ENCODE measurements around the gene EVI5. TPM values are rescaled to one million over a fixed set of nuclear protein-coding genes. Genes with fewer than 3 reads are reported as not detected.
"Not testable (repeated sequence)": the region's sequence is repeated elsewhere in the genome, so short reads cannot be mapped to it uniquely, and the experiment has no call there.

The EVI5 gene
- total RNA-seq, 1 donor from 2014 or later = 25.8 TPM

DNA sequence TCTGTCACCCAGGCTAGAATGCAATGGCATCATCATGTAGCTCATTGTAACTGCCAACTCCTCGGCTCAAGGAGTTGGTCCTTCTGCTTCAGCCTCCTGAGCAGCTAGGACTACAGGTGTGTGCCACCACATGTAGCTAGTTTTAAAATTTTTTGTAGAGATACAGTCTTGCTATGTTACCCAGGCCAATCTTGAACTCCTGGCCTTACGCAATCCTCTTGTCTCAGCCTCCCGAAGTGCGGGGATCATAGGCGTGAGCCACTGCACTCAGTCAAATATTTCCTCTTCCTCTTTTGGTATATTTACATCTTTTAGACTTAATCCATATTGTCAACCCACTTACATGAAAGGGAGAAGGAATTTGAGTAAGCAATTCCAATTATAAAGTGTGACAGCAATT lies 121.1 kb downstream of the EVI5 start:
- Mint-ChIP-seq H3K36me3 (ENCODE audit: low read depth) (no peaks in the 10 kb centered on the region), H3K4me3 (no peak overlapping the region), H3K27me3 (peaks cover 8% of the 10 kb centered on the region), H3K4me1 (no peaks in the 10 kb centered on the region), H3K9me3 (peaks cover 8% of the 10 kb centered on the region), H3K27ac (no peak overlapping the region)
- intact Hi-C loops (cut with micrococcal nuclease) = no loop called here
- no peak for DNase-seq

DNA sequence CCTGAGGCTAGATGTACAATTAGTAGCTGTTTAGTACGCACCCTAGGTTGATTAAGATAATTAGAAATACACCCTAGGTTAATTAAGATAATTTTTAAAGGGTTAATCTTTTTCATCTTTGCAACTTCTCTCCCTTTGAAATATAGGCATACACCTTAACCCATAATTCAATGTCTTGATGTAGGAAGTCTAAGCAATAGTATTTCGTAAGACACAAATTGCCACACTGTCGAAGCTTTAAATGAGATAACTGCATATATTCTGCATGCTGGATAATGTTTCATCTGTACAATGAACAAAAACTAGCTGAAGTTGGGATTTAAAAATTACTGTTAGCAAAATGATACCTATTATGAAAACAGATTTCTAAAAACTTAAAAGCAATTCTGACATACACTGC lies 122.9 kb downstream of the EVI5 start:
- no peak overlapping the region for H3K4me3 Mint-ChIP-seq

GRCh38 chr1:92657701-92658100 lies 127.2 kb downstream of the EVI5 start:
- no peak for DNase-seq
- intact Hi-C loops (cut with micrococcal nuclease) = no loop called here
- H3K27me3 Mint-ChIP-seq = peaks cover 20% of the 10 kb centered on the region
- H3K4me3 Mint-ChIP-seq = no peak overlapping the region
- peaks cover 5% of the 10 kb centered on the region for H3K36me3 Mint-ChIP-seq (ENCODE audit: low read depth)
- H3K9me3 Mint-ChIP-seq = peaks cover 44% of the 10 kb centered on the region
- H3K4me1 Mint-ChIP-seq = no peaks in the 10 kb centered on the region
- no peak overlapping the region for H3K27ac Mint-ChIP-seq

More for the DNA sequence above, 122.9 kb downstream of the EVI5 start:
- no peaks in the 10 kb centered on the region for H3K4me1 Mint-ChIP-seq
- no peak for DNase-seq
- intact Hi-C loops (cut with micrococcal nuclease) = no loop called here
- H3K9me3 Mint-ChIP-seq = peaks cover 18% of the 10 kb centered on the region
- H3K27me3 Mint-ChIP-seq = peaks cover 15% of the 10 kb centered on the region
- H3K36me3 Mint-ChIP-seq (ENCODE audit: low read depth) = no peaks in the 10 kb centered on the region
- no peak overlapping the region for H3K27ac Mint-ChIP-seq

DNA sequence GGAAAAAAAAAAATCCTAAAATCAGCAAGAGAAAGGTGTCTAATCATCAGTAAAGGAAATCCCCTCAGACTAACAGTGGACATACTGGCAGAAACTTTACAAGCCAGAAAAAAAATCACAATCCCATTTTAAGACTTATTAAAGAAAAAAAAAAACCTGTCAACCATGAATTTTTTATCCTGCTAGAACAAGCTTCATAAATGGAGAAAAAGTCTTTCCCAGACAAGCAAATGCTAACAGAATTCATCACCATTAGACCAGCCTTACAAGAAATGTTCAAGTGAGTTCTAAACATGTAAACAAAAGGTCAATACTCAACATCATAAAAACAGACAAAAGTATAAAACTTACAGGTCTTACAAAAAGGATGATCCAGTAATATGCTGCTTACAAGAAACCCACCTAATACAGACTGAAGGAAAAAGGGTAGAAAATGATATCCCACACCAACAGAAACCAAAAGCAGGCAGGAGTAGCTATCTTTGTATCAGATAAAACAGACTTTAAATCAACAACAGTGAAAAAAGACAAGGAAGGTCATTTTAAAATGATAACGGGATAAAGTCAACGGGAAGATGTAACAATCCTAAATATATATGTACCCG lies 129.6 kb downstream of the EVI5 start:
- H3K27ac Mint-ChIP-seq = no peak overlapping the region
- peaks cover 5% of the 10 kb centered on the region for H3K36me3 Mint-ChIP-seq (ENCODE audit: low read depth)
- peaks cover 19% of the 10 kb centered on the region for H3K27me3 Mint-ChIP-seq
- intact Hi-C loops (cut with micrococcal nuclease) = no loop called here
- H3K9me3 Mint-ChIP-seq = peaks cover 48% of the 10 kb centered on the region
- no peak for DNase-seq
- no peaks in the 10 kb centered on the region for H3K4me1 Mint-ChIP-seq
- H3K4me3 Mint-ChIP-seq = no peak overlapping the region

GRCh38 chr1:92653605-92654381 lies 131.1 kb downstream of the EVI5 start:
- no peaks in the 10 kb centered on the region for H3K4me1 Mint-ChIP-seq
- no peak overlapping the region for H3K27ac Mint-ChIP-seq
- intact Hi-C loops (cut with micrococcal nuclease) = no loop called here
- no peak overlapping the region for H3K4me3 Mint-ChIP-seq
- peaks cover 5% of the 10 kb centered on the region for H3K36me3 Mint-ChIP-seq (ENCODE audit: low read depth)
- DNase-seq = no peak
- H3K27me3 Mint-ChIP-seq = peaks cover 12% of the 10 kb centered on the region
- H3K9me3 Mint-ChIP-seq = peaks cover 40% of the 10 kb centered on the region

DNA sequence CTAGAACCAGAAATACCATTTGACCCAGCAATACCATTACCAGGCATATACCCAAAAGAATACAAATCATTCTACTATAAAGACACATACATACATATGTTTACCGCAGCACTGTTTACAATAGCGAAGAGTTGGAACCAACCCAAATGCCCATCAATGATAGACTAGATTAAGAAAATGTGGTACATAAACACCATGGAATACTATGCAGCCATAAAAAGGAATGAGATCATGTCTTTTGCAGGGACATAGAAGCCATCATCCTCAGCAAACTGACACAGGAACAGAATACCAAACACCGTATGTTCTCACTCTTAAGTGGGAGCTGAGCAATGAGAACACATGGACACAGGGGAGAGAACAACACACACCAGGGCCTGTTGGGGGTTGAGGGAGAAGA lies 144.2 kb downstream of the EVI5 start:
- H3K4me3 Mint-ChIP-seq; H3K27ac Mint-ChIP-seq; DNase-seq; intact Hi-C loops (cut with micrococcal nuclease); H3K36me3 Mint-ChIP-seq (ENCODE audit: low read depth); H3K4me1 Mint-ChIP-seq: not testable (repeated sequence)
- H3K9me3 Mint-ChIP-seq = peaks cover 10% of the 10 kb centered on the region
- H3K27me3 Mint-ChIP-seq = peaks cover 24% of the 10 kb centered on the region

DNA sequence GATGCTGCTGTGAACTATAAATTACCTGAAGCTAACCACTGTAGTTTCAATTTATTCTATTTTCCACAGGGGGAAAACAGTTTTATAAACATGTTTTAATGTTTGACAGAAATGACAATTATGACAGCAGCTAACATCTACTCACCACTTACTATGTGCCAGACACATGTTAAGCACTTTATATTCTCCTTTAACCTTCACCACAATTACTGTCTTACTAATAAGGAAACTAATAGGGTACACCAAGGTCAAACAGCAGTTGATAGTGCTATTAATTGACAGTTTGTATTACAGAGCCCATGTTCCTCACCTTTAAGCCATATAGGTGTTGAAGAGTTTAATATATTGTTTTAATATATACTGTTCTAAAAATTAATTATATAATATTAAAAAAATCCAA lies 146.4 kb downstream of the EVI5 start:
- no peaks in the 10 kb centered on the region for H3K4me1 Mint-ChIP-seq
- intact Hi-C loops (cut with micrococcal nuclease) = no loop called here

DNA sequence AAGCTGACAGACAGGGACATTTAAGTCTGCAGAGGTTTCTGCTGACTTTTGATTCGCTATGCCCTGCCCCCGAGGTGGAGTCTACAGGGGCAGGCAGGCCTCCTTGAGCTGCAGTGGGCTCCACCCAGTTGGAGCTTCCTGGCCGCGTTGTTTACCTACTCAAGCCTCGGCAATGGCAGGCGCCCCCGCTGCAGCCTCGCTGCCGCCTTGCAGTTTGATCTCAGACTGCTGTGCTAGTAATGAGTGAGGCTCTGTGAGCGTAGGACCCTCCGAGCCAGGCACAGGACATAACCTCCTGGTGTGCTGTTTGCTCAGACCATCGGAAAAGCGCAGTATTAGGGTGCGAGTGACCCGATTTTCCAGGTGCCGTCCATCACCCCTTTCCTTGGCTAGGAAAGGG lies 149.7 kb downstream of the EVI5 start:
- H3K4me1 Mint-ChIP-seq; H3K27ac Mint-ChIP-seq; H3K4me3 Mint-ChIP-seq; H3K9me3 Mint-ChIP-seq; H3K36me3 Mint-ChIP-seq (ENCODE audit: low read depth); DNase-seq; intact Hi-C loops (cut with micrococcal nuclease): not testable (repeated sequence)
- peaks cover 14% of the 10 kb centered on the region for H3K27me3 Mint-ChIP-seq

More for the DNA sequence above, 146.4 kb downstream of the EVI5 start:
- DNase-seq = no peak
- Mint-ChIP-seq H3K4me3 (no peak overlapping the region), H3K27me3 (peaks cover 17% of the 10 kb centered on the region), H3K36me3 (ENCODE audit: low read depth) (no peaks in the 10 kb centered on the region), H3K9me3 (peaks cover 10% of the 10 kb centered on the region), H3K27ac (no peak overlapping the region)

- DNase-seq = peak; percentile 49
- Mint-ChIP-seq H3K27me3 (peaks cover 13% of the 10 kb centered on the region), H3K4me3 (no peak overlapping the region), H3K27ac (no peak overlapping the region), H3K9me3 (peaks cover under 1% of the 10 kb centered on the region), H3K36me3 (ENCODE audit: low read depth) (no peaks in the 10 kb centered on the region), H3K4me1 (no peaks in the 10 kb centered on the region)
- intact Hi-C loops (cut with micrococcal nuclease) = loop anchor here (1.0 kb wide), 1 partner anchor 313 kb away; no protein-coding TSS in a partner anchor
Measured at GRCh38 chr1:92623187-92623778, 161.6 kb downstream of the EVI5 start.

DNA sequence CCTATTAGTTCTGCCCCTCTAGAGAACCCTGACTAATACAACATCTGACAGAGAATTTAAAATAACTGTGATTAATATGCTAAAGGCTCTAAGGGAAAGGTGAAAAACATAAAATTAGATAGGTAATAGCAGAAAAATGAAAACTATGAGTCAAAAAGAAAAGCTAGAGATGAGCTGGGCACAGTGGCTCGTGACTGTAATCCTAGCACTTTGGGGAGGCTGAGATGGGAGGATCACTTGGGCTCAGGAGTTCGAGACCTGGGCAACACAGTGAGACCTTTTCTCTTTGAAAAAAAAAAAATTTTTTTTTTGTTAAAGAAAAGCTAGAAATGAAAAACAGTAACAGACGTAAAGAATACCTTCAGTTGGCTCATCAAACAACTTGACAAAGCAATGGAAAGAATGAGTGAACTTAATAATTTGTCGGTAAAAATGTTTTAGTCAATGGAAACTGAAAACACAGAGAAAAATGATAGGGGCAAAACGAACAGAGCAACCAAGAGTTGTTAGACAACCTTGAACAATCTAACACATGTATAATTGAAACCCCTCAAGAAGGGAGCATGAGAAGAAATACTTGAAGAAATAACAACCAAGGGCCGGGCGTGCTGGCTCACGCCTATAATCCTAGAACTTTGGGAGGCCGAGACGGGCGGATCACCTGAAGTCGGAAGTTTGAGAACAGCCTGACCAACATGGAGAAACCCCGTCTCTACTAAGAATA lies 165.3 kb downstream of the EVI5 start:
- H3K27ac Mint-ChIP-seq = no peak overlapping the region
- intact Hi-C loops (cut with micrococcal nuclease) = no loop called here
- H3K27me3 Mint-ChIP-seq = peaks cover 2% of the 10 kb centered on the region
- DNase-seq = peak; percentile 34
- no peaks in the 10 kb centered on the region for H3K4me1 Mint-ChIP-seq
- H3K36me3 Mint-ChIP-seq (ENCODE audit: low read depth) = no peaks in the 10 kb centered on the region
- no peak overlapping the region for H3K4me3 Mint-ChIP-seq
- H3K9me3 Mint-ChIP-seq = peaks cover 10% of the 10 kb centered on the region

DNA sequence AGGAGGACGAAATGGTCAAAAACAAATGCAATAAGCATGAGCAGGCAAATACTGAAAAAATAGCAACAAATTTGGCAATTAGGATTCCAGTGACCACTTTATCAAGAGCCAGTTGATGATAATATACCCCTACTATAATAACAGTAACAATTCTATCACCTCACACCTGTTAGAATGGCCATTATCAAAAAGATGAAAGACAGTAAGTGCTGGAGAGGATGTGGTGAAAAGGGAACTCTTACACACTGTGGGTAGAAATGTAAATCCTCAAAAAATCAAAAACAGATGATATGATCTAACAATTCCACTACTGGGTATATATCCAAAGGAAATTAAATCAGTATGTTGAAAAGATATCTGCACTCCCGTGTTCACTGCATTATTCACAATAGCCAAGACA lies 183.9 kb downstream of the EVI5 start:
- intact Hi-C loops (cut with micrococcal nuclease) = no loop called here
- Mint-ChIP-seq H3K27me3 (no peaks in the 10 kb centered on the region), H3K4me3 (no peak overlapping the region), H3K36me3 (ENCODE audit: low read depth) (no peaks in the 10 kb centered on the region), H3K9me3 (no peaks in the 10 kb centered on the region), H3K27ac (no peak overlapping the region), H3K4me1 (peaks cover 28% of the 10 kb centered on the region)
- no peak for DNase-seq

- DNase-seq = no peak
- no peaks in the 10 kb centered on the region for H3K36me3 Mint-ChIP-seq (ENCODE audit: low read depth)
- no peaks in the 10 kb centered on the region for H3K9me3 Mint-ChIP-seq
- H3K4me1 Mint-ChIP-seq = peaks cover 28% of the 10 kb centered on the region
- no peak overlapping the region for H3K27ac Mint-ChIP-seq
- H3K4me3 Mint-ChIP-seq = no peak overlapping the region
- intact Hi-C loops (cut with micrococcal nuclease) = loop anchor here (1.0 to 2.0 kb wide), 2 partner anchors 14 to 289 kb away; no protein-coding TSS in a partner anchor
- H3K27me3 Mint-ChIP-seq = no peaks in the 10 kb centered on the region
Measured at GRCh38 chr1:92599184-92599583, 185.7 kb downstream of the EVI5 start.

DNA sequence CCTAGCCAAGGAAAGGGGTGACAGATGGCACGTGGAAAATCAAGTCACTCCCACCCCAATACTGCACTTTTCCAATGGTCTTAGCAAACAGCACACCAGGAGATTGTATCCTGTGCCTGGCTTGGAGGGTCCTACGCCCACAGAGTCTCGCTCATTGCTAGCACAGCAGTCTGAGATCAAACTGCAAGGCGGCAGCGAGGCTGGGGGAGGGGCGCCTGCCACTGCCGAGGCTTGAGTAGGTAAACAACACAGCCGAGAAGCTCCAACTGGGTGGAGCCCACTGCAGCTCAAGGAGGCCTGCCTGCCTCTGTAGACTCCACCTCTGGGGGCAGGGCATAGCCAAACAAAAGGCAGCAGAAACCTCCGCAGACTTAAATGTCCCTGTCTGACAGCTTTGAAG lies 195.5 kb downstream of the EVI5 start:
- intact Hi-C loops (cut with micrococcal nuclease) = loop anchor here (10.0 kb wide), 1 partner anchor 1035 kb away; no protein-coding TSS in a partner anchor

More for the DNA sequence above, 195.5 kb downstream of the EVI5 start:
- H3K27ac Mint-ChIP-seq, H3K4me3 Mint-ChIP-seq, H3K9me3 Mint-ChIP-seq, H3K27me3 Mint-ChIP-seq, DNase-seq: not testable (repeated sequence)
- peaks cover 34% of the 10 kb centered on the region for H3K4me1 Mint-ChIP-seq
- peaks cover 29% of the 10 kb centered on the region for H3K36me3 Mint-ChIP-seq (ENCODE audit: low read depth)
